Stimulated activated CD8-positive, alpha-beta memory T cell treated with anti-CD3 and anti-CD28 coated beads, Interleukin-15, amount 100 ng/mL, for 4 hours (primary cell): ENCODE results near the gene CASKIN1.

Experiments used
- DNase-seq, 2 donors: peaks; one replicate each; pipeline ENCODE4 v3.0.0-alpha.2; 2020; ENCODE audit warnings: low read depth in 2 of 2

The CASKIN1 gene

GRCh38 chr16:2177561-2177960, 18.8 kb downstream of the CASKIN1 start:
- no peak for DNase-seq

DNA sequence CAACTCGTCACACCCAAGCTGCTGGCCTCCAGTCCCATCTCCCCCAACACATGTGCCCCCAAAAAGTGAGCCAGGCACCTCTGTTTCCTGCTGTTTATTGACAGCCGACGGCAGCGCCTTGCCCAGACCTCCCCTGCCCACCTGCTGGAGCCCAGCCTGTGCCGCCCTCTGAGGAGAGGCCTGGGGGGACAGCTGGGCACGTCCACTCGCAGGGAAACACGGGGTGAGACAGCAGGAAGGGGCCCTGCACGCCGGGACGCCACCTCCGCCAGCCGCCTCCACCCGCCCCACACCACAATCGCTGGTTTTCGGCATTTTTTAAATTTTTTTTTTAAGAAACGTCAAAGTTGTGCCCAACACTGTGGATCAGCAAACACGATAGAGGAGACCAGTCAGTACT, 19.3 kb downstream of the CASKIN1 start:
- no peak for DNase-seq

DNA sequence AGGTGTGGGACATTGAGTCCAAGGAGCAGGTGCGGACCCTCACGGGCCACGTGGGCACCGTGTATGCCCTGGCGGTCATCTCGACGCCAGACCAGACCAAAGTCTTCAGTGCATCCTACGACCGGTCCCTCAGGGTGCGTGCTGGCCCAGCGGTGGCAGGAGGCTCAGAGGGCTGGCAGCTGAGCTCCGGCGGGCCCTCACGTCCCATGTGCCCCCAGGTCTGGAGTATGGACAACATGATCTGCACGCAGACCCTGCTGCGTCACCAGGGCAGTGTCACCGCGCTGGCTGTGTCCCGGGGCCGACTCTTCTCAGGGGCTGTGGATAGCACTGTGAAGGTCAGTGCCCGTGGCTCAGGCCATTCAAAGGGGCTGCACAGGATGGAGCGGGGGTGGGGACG, 20.4 kb downstream of the CASKIN1 start:
- DNase-seq: no peak

GRCh38 chr16:2175454-2175853, 21.0 kb downstream of the CASKIN1 start:
- no peak for DNase-seq

GRCh38 chr16:2174396-2175131, 21.8 kb downstream of the CASKIN1 start:
- DNase-seq: no peak

DNA sequence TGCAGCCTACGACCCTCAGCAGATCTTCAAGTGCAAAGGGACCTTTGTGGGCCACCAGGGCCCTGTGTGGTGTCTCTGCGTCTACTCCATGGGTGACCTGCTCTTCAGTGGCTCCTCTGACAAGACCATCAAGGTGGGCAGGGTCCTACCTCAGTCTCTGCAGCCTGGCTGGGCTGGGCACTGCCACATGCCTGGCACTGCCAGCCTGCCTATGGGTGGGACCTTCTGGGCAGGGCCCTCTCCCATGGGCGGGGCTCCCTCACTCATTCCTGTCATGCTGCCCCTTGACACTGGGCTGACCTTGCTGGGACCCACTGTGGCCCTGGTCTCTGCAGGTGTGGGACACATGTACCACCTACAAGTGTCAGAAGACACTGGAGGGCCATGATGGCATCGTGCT, 22.5 kb downstream of the CASKIN1 start:
- no peak for DNase-seq

GRCh38 chr16:2173366-2173765, 23.0 kb downstream of the CASKIN1 start:
- no peak for DNase-seq

GRCh38 chr16:2172688-2173335, 23.6 kb downstream of the CASKIN1 start:
- DNase-seq: no peak

GRCh38 chr16:2171601-2172178, 24.7 kb downstream of the CASKIN1 start:
- DNase-seq: no peak

DNA sequence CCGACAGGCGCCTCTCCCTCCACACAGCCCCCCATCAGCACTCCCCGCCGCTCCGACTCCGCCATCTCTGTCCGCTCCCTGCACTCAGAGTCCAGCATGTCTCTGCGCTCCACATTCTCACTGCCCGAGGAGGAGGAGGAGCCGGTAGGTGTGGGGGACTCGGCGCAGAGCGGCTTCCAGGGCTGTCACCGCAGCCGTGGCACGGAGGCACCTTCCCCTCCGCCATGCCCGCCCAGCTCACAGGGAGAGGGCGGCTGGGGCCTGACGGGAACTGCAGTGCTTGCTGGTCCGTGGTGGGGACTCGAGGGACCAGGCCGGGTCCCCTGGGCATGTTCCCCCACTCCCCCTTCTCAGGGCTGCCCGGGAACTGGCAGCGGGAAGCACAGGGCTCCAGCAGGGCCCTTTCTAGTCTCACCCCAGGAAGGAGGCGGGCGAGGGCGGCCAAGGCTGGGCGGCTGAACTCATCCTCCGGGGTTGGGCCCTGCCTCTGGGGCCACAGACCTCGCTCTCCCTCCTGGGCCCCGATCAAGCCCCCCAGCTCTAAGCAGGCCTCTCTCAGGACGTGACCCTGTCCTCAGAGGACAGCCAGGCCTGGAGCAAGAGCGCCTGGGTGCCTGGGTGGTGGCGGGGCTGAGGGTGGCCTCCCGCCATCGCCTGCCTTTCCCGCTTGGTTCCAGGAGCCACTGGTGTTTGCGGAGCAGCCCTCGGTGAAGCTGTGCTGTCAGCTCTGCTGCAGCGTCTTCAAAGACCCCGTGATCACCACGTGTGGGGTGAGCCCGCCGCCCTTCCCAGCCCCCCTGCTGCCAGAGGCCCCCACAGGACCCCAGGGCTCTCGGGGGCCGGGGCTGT, 25.6 kb downstream of the CASKIN1 start:
- DNase-seq: no peak

GRCh38 chr16:2170080-2170479, 26.3 kb downstream of the CASKIN1 start:
- no peak for DNase-seq

GRCh38 chr16:2167068-2167638, 29.3 kb downstream of the CASKIN1 start:
- DNase-seq: no peak

GRCh38 chr16:2166263-2167067, 29.9 kb downstream of the CASKIN1 start:
- DNase-seq: no peak

DNA sequence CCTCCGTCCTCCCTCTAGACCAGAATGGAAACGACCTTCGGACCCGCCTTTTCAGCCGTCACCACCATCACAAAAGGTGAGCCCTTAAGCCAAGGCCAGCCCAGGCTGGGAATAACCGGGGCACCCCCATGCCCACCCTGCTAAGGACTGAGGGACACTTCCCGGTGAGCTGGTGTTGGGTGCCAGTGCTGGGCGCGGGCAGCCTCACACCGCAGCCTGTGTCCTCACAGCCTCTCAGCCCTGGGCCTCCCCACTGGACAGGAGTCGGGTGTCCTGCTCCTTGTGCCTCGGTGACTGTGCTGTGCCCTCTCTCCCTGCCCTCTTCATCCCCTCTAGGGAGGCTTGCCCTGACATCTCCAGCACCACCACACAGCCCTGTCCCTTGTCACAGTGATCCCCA, 30.5 kb downstream of the CASKIN1 start:
- DNase-seq: no peak

- no peak for DNase-seq
Observed at GRCh38 chr16:2163211-2163881, 33.1 kb downstream of the CASKIN1 start.

DNA sequence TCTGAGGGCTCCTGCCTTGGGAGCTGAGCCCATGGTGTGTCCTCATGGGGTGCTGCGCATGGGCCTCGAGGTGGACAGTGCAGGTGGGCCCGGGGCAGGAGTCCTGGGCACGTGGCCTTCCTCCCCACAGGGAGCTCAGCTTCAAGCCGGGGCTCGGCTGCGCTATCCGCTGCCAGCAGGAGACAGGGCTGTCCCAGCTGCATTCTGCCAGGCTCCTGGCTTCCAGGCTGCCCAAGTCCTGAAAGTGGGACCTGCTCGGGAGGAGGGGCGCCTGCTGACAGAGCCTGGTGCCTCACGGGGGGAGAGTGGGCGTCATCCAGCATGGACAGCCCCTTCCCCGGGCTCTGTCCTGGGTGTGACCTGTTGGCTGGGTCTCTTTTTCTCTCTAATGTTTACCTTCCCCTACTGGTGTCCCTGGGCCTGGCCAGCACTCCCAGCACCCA, 33.7 kb downstream of the CASKIN1 start:
- DNase-seq: no peak

GRCh38 chr16:2161911-2162310, 34.5 kb downstream of the CASKIN1 start:
- no peak for DNase-seq

DNA sequence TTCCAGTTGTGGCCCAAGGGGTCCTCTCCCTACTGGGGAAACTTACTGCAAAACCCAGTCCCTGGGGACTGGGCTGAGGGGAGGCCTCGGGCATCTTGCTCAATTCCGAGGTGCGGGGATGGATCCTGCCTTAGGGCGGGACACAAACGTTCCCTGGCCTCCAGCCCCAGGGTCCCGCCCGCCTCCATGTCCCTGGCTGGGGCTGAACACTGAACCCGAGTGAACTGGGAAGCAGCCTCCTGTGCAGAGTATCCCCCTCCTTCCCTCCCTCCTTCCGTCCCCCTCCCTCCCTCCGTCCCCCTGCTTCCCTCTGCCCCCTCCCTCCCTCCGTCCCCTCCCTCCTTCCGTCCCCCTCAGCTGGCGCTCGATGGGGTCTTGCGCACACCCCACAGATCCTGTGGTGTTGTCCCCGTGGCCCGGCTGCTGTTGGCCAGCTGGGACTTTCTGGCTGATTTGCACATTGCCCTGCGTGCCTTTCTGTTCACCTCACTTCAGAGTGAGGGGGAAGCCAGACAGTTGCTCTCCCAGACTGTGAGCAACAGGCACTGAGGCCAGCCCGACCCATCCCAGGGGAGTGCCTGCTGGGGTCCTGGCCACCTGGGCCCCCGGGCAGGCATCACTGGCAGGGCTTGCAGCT, 35.4 kb downstream of the CASKIN1 start:
- no peak for DNase-seq

- no peak for DNase-seq
Observed at GRCh38 chr16:2159175-2159838, 37.1 kb downstream of the CASKIN1 start.
